ENCODE data around the gene NRIP1. TPM values are rescaled to one million over a fixed set of nuclear protein-coding genes. Genes with fewer than 3 reads are reported as not detected.

Gene NRIP1
- total RNA-seq, 1 experiment from 2014 or later: 29.6 TPM

GRCh38 chr21:14993115-14993514 lies 71.7 kb downstream of the NRIP1 start:
- no peak overlapping the region for H3K27ac ChIP-seq (ENCODE audit: low read depth, low read length)
- no peaks in the 10 kb centered on the region for H3K9me3 ChIP-seq (ENCODE audit: control insufficient read depth in 1 of 2, insufficient read depth in 1 of 2, low read depth in 1 of 2, low read length in 2 of 2)
- H3K4me1 ChIP-seq (ENCODE audit: control insufficient read depth in 1 of 2, insufficient read depth in 2 of 2, low read length in 2 of 2): peaks cover 2 to 5% of the 10 kb centered on the region in 2 experiments; a peak in 2 of 4 replicates
- ChIA-PET RAD21 (ENCODE audit: low non-redundant PET in 1 of 2, low total read pairs in 2 of 2, uncharacterized antibody in 2 of 2, unreplicated experiment in 2 of 2) (no interaction called here), CTCF (no interaction called here), POLR2A (no interaction called here)
- H4K20me1 ChIP-seq (ENCODE audit: insufficient read depth): no peaks in the 10 kb centered on the region
- ATAC-seq (no peak), DNase-seq (ENCODE audit: low read depth, low spot score) (no peak)
- no peaks in the 10 kb centered on the region for H3K27me3 ChIP-seq (ENCODE audit: insufficient read depth, low read length)
- intact Hi-C loops (cut with micrococcal nuclease): no loop called here
- no TSS peak for BruUV-seq (replicated peaks)
- H3K9ac ChIP-seq (ENCODE audit: low read length): no peak overlapping the region
- no peak overlapping the region for H2AFZ ChIP-seq (ENCODE audit: low read depth, low read length, poor library complexity, severe bottlenecking)
- no peaks in the 10 kb centered on the region for H3K9me2 ChIP-seq (ENCODE audit: insufficient read depth)
- no peaks in the 10 kb centered on the region for H3K36me3 ChIP-seq (ENCODE audit: control insufficient read depth in 1 of 2, insufficient read depth in 2 of 2, low read length in 2 of 2)
- H3K4me3 ChIP-seq (replicated peaks in 1 of 2; ENCODE audit: low read depth in 1 of 2, low read length in 2 of 2): no peak overlapping the region
- peaks cover 60% of the 10 kb centered on the region for H3K79me2 ChIP-seq (ENCODE audit: insufficient read depth, low read length)
- H3K4me2 ChIP-seq (ENCODE audit: low read length): no peak overlapping the region
- no peak for TF ChIP-seq EZH2phosphoT487 (IDR thresholded peaks at IDR 0.05; ENCODE audit: borderline replicate concordance)
- TF ChIP-seq ZBTB33 (IDR thresholded peaks at IDR 0.05; ENCODE audit: extremely low read depth, insufficient replicate concordance, low read length): no peak

GRCh38 chr21:14991957-14992356 lies 72.8 kb downstream of the NRIP1 start:
- Histone ChIP-seq H4K20me1 (ENCODE audit: insufficient read depth) (no peaks in the 10 kb centered on the region), H3K4me2 (ENCODE audit: low read length) (no peak overlapping the region), H3K9me3 (ENCODE audit: control insufficient read depth in 1 of 2, insufficient read depth in 1 of 2, low read depth in 1 of 2, low read length in 2 of 2) (no peaks in the 10 kb centered on the region), H3K4me3 (replicated peaks in 1 of 2; ENCODE audit: low read depth in 1 of 2, low read length in 2 of 2) (no peak overlapping the region), H3K4me1 (ENCODE audit: control insufficient read depth in 1 of 2, insufficient read depth in 2 of 2, low read length in 2 of 2) (peaks cover 2 to 5% of the 10 kb centered on the region in 2 experiments; a peak in 2 of 4 replicates), H3K36me3 (ENCODE audit: control insufficient read depth in 1 of 2, insufficient read depth in 2 of 2, low read length in 2 of 2) (no peaks in the 10 kb centered on the region), H2AFZ (ENCODE audit: low read depth, low read length, poor library complexity, severe bottlenecking) (no peak overlapping the region), H3K79me2 (ENCODE audit: insufficient read depth, low read length) (peaks cover 56% of the 10 kb centered on the region), H3K27ac (ENCODE audit: low read depth, low read length) (no peak overlapping the region), H3K9ac (ENCODE audit: low read length) (no peak overlapping the region), H3K27me3 (ENCODE audit: insufficient read depth, low read length) (no peaks in the 10 kb centered on the region), H3K9me2 (ENCODE audit: insufficient read depth) (no peaks in the 10 kb centered on the region)
- ChIA-PET POLR2A (no interaction called here), CTCF (no interaction called here), RAD21 (ENCODE audit: low non-redundant PET in 1 of 2, low total read pairs in 2 of 2, uncharacterized antibody in 2 of 2, unreplicated experiment in 2 of 2) (no interaction called here)
- intact Hi-C loops (cut with micrococcal nuclease): no loop called here
- ATAC-seq: no peak
- BruUV-seq (replicated peaks): no TSS peak
- DNase-seq (ENCODE audit: low read depth, low spot score): no peak
- TF ChIP-seq TCF7L2 (IDR thresholded peaks at IDR 0.05; ENCODE audit: borderline replicate concordance, extremely low read depth, insufficient read depth, insufficient read length) (no peak), RAD21 (IDR thresholded peaks at IDR 0.05; ENCODE audit: low read depth) (no peak), CBX3 (IDR thresholded peaks at IDR 0.05; ENCODE audit: low read depth) (no peak), YY1 (IDR thresholded peaks at IDR 0.05; ENCODE audit: extremely low read depth, insufficient replicate concordance, low read depth, low read length) (no peak), POLR2A (IDR thresholded peaks at IDR 0.05; ENCODE audit: borderline replicate concordance, extremely low read depth, insufficient read depth, insufficient read length) (no peak), ZFX (IDR thresholded peaks at IDR 0.05) (no peak), MAX (IDR thresholded peaks at IDR 0.05) (no peak), SRF (IDR thresholded peaks at IDR 0.05; ENCODE audit: low read depth) (no peak), JUND (IDR thresholded peaks at IDR 0.05) (no peak), FOSL1 (IDR thresholded peaks at IDR 0.05; ENCODE audit: low read depth) (no peak), CEBPB (IDR thresholded peaks at IDR 0.05; ENCODE audit: low read depth) (no peak), EGR1 (IDR thresholded peaks at IDR 0.05; ENCODE audit: low read depth) (no peak), ZBTB33 (IDR thresholded peaks at IDR 0.05; ENCODE audit: extremely low read depth, insufficient replicate concordance, low read length) (no peak), CTCF (IDR thresholded peaks at IDR 0.05 in 2 of 3, conservative IDR thresholded peaks at IDR 0.05 in 1 of 3; ENCODE audit: borderline replicate concordance in 1 of 3, insufficient read depth in 1 of 3, low read depth in 2 of 3, low read length in 2 of 3) (no peak), SP1 (IDR thresholded peaks at IDR 0.05; ENCODE audit: low read depth) (no peak)

All from HCT116 (cell line).